Adrenal gland (tissue), 12 donors: ENCODE measurements around the gene FSTL1. TPM values are rescaled to one million over a fixed set of nuclear protein-coding genes. Genes with fewer than 3 reads are reported as not detected.

Source experiments
- DNase-seq, 7 donors: peaks; one replicate each; pipeline ENCODE4 v3.0.0-alpha.2; 2019 to 2020
- H3K27ac ChIP-seq, 5 donors: fragments of 200-600 bp; sonication (generic) in 4 of 5; 1 replicate in 3 of 5; 2 replicates in 2 of 5; pipeline versions ENCODE4 v1.5.1 to v1.8.0; 2016 to 2020; ENCODE audit warnings: mild to moderate bottlenecking in 1 of 5
- H3K27me3 ChIP-seq: fragments of 200-600 bp; 2 replicates; pipeline ENCODE4 v1.8.0; 2021
- H3K36me3 ChIP-seq, 2 donors: fragments of 200-600 bp; replicated peaks in 1 of 2; 1 replicate in 1 of 2; 2 replicates in 1 of 2; pipeline versions ENCODE4 v1.5.1 to v1.8.0; 2018 to 2022
- H3K4me1 ChIP-seq, 2 donors: fragments of 200-600 bp; replicated peaks in 1 of 2; 1 replicate in 1 of 2; 2 replicates in 1 of 2; pipeline versions ENCODE4 v1.5.1 to v1.8.0; 2018 to 2021
- H3K4me3 ChIP-seq, 4 donors: fragments of 200-600 bp; sonication (generic) in 3 of 4; one replicate each; pipeline ENCODE4 v1.5.1; 2016 to 2018
- H3K9me3 ChIP-seq, 3 donors: fragments of 200-600 bp; sonication (generic) in 1 of 3; replicated peaks in 1 of 3; 1 replicate in 2 of 3; 2 replicates in 1 of 3; pipeline versions ENCODE4 v1.5.1 to v1.8.0; 2016 to 2021
- POLR2A ChIP-seq, 2 donors: fragments of 450-650 bp; IDR thresholded peaks; one replicate each; pipeline ENCODE4 v1.6.1; 2017; ENCODE audit warnings: antibody characterized with exemption in 2 of 2, mild to moderate bottlenecking in 2 of 2, moderate library complexity in 1 of 2
- WGBS, 4 donors: extraction: QIAGEN DNeasy Blood & Tissue Kit in 2 of 4; methylation state at CpG; one replicate each; pipeline versions ENCODE4 v1.1.5 to v1.1.7; 2013 to 2017; 5-methylcytosine and 5-hydroxymethylcytosine counted together
- intact Hi-C, 2 donors: fragments of 100-400 bp; cut with DNase I; formaldehyde crosslinking; loops; one replicate each; pipeline versions ENCODE4 v1.14.1 to v1.15.0; 2022 to 2023
- polyA plus RNA-seq, 3 donors: library from polyadenylated mRNA; stranded (reverse); fragments of 200-250 nt in 2 of 3; fragments of 350-450 nt in 1 of 3; fragmentation: Illumina TruSeq in 1 of 3; extraction: RNeasy Lipid Tissue Mini Kit (QIAGEN cat#74804) in 1 of 3; gene quantifications; one replicate each; pipeline ENCODE4 v1.2.3, GENCODE V29; 2013 to 2014
- total RNA-seq, 9 donors: library from RNA; depleted of rRNA in 4 of 9; stranded (reverse); fragments of >200 nt in 4 of 9; fragments of 120-200 nt in 1 of 9; fragmentation: NEBNext Ultra II Directional in 1 of 9; extraction: Animal tissue kit (Norgen Biotek cat#: 25700) in 1 of 9; gene quantifications; one replicate each; pipeline versions ENCODE4 v1.1.0 to v1.2.4, GENCODE V29; 2013 to 2023
- TF ChIP-seq, protein P1 (sequence below), 6 experiments: fragments of 450-650 bp in 4 of 6; fragments of 200-600 bp in 2 of 6; sonication (generic) in 1 of 6; IDR thresholded peaks; 1 replicate in 5 of 6; 2 replicates in 1 of 6; pipeline versions ENCODE4 v1.5.1 to v1.8.0; 2016 to 2021; ENCODE audit warnings: antibody characterized with exemption in 6 of 6, mild to moderate bottlenecking in 2 of 6, moderate library complexity in 1 of 6
- donor health status: healthy with polysubstance abuse.
- donor health status: Bipolar disorder and iron deficiency.
- donor health status: DM: yes; HTN: yes; CAD: no.
- donor health status: DM: no; HTN: no; CAD: no.
- donor health status: DM: no; HTN: no; CAD: no.
- donor health status: DM: yes; HTN: yes; CAD: no.

Gene FSTL1
- total and polyA plus RNA-seq, 12 donors = 45.6 to 625 (median 306) TPM

DNA sequence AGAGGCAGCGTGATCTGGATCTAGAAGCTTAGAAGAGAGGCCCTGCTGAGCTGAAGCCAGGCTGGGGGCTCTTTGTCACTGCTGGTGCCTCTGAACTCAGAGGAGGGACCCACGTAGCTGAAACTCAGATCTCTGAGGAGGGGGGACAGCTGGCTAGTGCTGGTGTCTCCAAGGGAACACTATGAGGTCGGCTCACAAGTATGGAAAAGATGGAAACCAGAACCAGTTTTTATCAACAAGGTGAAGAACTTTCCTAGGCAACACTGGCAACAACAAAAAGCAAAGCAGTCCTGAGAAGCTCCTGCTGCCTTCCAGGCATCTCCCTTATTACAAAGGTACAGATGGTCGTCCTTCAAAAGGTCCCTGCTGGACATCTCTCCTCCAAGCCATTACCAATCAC, 27.0 kb upstream of the FSTL1 start:
- 83 to 92% (median 90%) methylated on average over 4 of the region's 4 CpGs for WGBS, 4 donors
- TF ChIP-seq, protein P1, sequence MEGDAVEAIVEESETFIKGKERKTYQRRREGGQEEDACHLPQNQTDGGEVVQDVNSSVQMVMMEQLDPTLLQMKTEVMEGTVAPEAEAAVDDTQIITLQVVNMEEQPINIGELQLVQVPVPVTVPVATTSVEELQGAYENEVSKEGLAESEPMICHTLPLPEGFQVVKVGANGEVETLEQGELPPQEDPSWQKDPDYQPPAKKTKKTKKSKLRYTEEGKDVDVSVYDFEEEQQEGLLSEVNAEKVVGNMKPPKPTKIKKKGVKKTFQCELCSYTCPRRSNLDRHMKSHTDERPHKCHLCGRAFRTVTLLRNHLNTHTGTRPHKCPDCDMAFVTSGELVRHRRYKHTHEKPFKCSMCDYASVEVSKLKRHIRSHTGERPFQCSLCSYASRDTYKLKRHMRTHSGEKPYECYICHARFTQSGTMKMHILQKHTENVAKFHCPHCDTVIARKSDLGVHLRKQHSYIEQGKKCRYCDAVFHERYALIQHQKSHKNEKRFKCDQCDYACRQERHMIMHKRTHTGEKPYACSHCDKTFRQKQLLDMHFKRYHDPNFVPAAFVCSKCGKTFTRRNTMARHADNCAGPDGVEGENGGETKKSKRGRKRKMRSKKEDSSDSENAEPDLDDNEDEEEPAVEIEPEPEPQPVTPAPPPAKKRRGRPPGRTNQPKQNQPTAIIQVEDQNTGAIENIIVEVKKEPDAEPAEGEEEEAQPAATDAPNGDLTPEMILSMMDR (IDR thresholded peaks at IDR 0.05) = no peak
- no peak for TF ChIP-seq POLR2A (IDR thresholded peaks at IDR 0.05)
- Histone ChIP-seq H3K9me3 (no peaks in the 10 kb centered on the region), H3K27ac (no peak overlapping the region), H3K4me3 (no peak overlapping the region), H3K36me3 (no peaks in the 10 kb centered on the region), H3K27me3 (no peaks in the 10 kb centered on the region), H3K4me1 (no peaks in the 10 kb centered on the region)
- no peak for DNase-seq
- intact Hi-C loops = no loop called here

DNA sequence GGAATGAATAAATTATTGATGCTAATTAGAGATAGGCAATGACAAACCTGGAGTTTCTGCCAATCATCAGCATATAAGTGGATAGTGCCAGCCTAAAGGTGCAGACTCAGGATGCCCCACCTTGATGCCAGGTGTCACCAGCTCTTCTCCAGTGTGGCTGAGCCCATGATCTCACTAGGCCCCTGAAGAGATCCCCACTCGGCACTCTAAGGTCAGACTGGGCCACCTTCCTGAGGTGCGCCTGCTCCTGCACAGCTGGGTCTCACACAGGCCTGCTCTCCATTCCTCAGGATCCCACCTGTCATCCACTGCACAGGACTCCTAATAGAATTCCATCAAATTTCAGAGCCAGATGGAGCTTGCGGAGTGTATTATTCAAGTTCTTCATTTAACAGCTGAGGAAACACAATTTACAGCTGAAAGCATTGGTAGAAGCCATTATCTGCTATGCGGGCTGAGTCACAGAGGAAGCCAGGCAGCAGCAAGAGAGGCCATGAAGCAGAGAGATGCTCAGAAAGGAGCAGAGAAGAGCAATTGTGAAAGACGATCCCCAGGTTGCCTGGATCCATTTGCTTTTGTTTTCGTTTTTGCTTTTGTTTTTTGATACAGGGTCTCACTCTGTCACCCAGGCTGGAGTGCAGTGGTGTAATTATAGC, 25.1 kb upstream of the FSTL1 start:
- Histone ChIP-seq H3K4me1 (no peaks in the 10 kb centered on the region), H3K9me3 (no peaks in the 10 kb centered on the region), H3K27me3 (no peaks in the 10 kb centered on the region), H3K36me3 (no peaks in the 10 kb centered on the region), H3K4me3 (no peak overlapping the region), H3K27ac (no peak overlapping the region)
- no peak for DNase-seq
- intact Hi-C loops = no loop called here
- 80 to 89% (median 84%) methylated on average over 5 to 6 of the region's 6 CpGs for WGBS, 4 donors
- TF ChIP-seq POLR2A (IDR thresholded peaks at IDR 0.05) = no peak
- TF ChIP-seq, protein P1 (IDR thresholded peaks at IDR 0.05) = no peak

DNA sequence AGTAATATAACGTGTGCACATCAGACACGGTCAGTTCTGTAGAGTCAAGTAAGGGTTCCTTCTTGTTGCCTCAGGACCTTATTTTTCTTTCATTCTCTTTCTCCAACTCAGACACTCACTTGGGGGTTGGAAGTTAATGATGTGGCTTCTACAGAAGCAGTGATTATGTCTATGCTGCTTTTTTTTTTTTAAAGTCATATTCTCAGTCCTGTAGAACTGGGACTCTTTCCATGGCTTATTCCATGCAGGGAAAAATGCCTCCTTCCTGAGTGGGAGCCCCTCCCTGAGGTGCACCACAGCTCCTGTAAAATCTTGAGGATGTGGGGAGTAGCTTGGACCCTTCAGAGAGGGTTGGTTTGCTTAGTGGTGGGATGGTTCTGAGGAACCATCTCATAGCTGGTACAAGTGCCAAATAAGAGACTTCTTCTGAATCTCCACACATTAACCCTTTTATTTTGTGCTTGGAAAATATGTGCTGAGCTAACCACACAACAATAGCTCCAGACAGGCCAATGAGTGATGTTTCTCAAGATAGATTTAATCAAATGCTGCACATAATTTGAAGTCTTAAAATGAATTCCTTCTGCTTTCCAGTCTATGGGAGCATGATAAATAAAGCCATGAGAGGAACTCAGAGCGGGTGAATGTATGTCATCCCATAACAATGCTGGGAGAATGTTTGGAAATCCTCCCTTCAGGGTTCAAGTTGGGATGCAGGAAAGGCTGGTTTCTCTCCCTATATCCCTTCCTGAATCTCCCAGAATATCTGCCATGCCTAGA, 23.3 kb upstream of the FSTL1 start:
- Histone ChIP-seq H3K4me3 (no peak overlapping the region), H3K9me3 (no peaks in the 10 kb centered on the region), H3K27ac (no peak overlapping the region), H3K27me3 (no peaks in the 10 kb centered on the region), H3K4me1 (no peaks in the 10 kb centered on the region), H3K36me3 (no peaks in the 10 kb centered on the region)
- WGBS, 4 donors = 97 to 99% (median 98%) methylated on average over 3 of the region's 3 CpGs
- intact Hi-C loops = no loop called here
- TF ChIP-seq, protein P1 (IDR thresholded peaks at IDR 0.05) = no peak
- TF ChIP-seq POLR2A (IDR thresholded peaks at IDR 0.05) = no peak
- DNase-seq = no peak

DNA sequence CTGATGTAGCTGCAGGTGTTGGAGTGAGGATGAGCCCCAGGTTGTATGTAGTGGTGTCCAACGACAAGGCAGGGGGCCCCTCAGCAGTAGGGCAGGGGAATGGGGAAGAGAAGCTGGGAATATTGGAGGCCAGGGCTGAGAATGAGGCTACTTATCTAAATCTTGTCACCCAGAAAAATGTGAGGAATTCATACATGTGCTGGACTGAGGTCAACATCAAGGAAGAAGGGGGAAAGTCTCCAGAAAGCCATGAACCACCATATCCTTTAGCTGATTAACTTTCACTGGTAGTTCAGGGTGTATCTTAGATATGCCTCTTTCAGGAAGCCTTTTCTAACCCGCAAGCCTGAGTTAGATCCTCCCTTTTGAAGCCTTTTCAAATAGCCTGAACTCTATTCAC, 22.6 kb upstream of the FSTL1 start:
- intact Hi-C loops = no loop called here
- H3K4me3 ChIP-seq = no peak overlapping the region
- H3K4me1 ChIP-seq = no peaks in the 10 kb centered on the region
- TF ChIP-seq POLR2A (IDR thresholded peaks at IDR 0.05) = no peak
- TF ChIP-seq, protein P1 (IDR thresholded peaks at IDR 0.05) = no peak
- H3K36me3 ChIP-seq = no peaks in the 10 kb centered on the region
- no peak for DNase-seq
- H3K9me3 ChIP-seq = no peaks in the 10 kb centered on the region
- no peak overlapping the region for H3K27ac ChIP-seq
- 77 to 93% (median 83%) methylated on average over 2 of the region's 2 CpGs for WGBS, 4 donors
- no peaks in the 10 kb centered on the region for H3K27me3 ChIP-seq
